ENCODE measurements around the gene MFSD1. TPM values are rescaled to one million over a fixed set of nuclear protein-coding genes. Genes with fewer than 3 reads are reported as not detected.

Gene MFSD1
- total RNA-seq, 4 donors from 2014 or later: 52.0 to 152 (median 104) TPM

- DNase-seq: no peak
- intact Hi-C loops (cut with DNase I; ENCODE audit: low total_unique reads): no loop called here
- no peak overlapping the region for H3K27ac ChIP-seq
Observed at GRCh38 chr3:158763421-158763820, 38.4 kb upstream of the MFSD1 start.

GRCh38 chr3:158765518-158766205 is 36.2 kb upstream of the MFSD1 start:
- no peak for TF ChIP-seq CTCF (IDR thresholded peaks at IDR 0.05)
- TF ChIP-seq POLR2A (IDR thresholded peaks at IDR 0.05): no peak
- H3K9me3 ChIP-seq: no peaks in the 10 kb centered on the region
- DNase-seq: no peak
- no peak overlapping the region for H3K4me3 ChIP-seq
- intact Hi-C loops (cut with DNase I; ENCODE audit: low total_unique reads): no loop called here
- no peaks in the 10 kb centered on the region for H3K36me3 ChIP-seq
- no peak overlapping the region for H3K27ac ChIP-seq
- H3K27me3 ChIP-seq: no peaks in the 10 kb centered on the region
- H3K4me1 ChIP-seq: peaks cover 5 to 27% of the 10 kb centered on the region in 2 donors

More at GRCh38 chr3:158763421-158763820, 38.4 kb upstream of the MFSD1 start:
- peaks cover 4 to 10% of the 10 kb centered on the region in 2 donors for H3K4me1 ChIP-seq
- H3K9me3 ChIP-seq: no peaks in the 10 kb centered on the region
- no peaks in the 10 kb centered on the region for H3K36me3 ChIP-seq
- TF ChIP-seq CTCF (IDR thresholded peaks at IDR 0.05) (no peak), POLR2A (IDR thresholded peaks at IDR 0.05) (no peak)
- H3K27me3 ChIP-seq: no peaks in the 10 kb centered on the region
- H3K4me3 ChIP-seq: no peak overlapping the region

- peaks cover 5 to 34% of the 10 kb centered on the region in 2 donors for H3K4me1 ChIP-seq
- no peaks in the 10 kb centered on the region for H3K9me3 ChIP-seq
- H3K4me3 ChIP-seq: no peak overlapping the region
- H3K27me3 ChIP-seq: no peaks in the 10 kb centered on the region
- no peaks in the 10 kb centered on the region for H3K36me3 ChIP-seq
- no peak for TF ChIP-seq POLR2A (IDR thresholded peaks at IDR 0.05)
- no peak for TF ChIP-seq CTCF (IDR thresholded peaks at IDR 0.05)
- DNase-seq: no peak
- intact Hi-C loops (cut with DNase I; ENCODE audit: low total_unique reads): no loop called here
- peak overlapping the region in 1 of 2 donors; percentile 4 for H3K27ac ChIP-seq
Observed at GRCh38 chr3:158766364-158766763, 35.5 kb upstream of the MFSD1 start.

- Histone ChIP-seq H3K27ac (peak overlapping the region; percentile 71 to 77), H3K4me3 (no peak overlapping the region), H3K9me3 (no peaks in the 10 kb centered on the region), H3K36me3 (no peaks in the 10 kb centered on the region), H3K27me3 (no peaks in the 10 kb centered on the region), H3K4me1 (peaks cover 5 to 37% of the 10 kb centered on the region in 2 donors)
- intact Hi-C loops (cut with DNase I; ENCODE audit: low total_unique reads): no loop called here
- TF ChIP-seq CTCF (IDR thresholded peaks at IDR 0.05): no peak
- TF ChIP-seq POLR2A (IDR thresholded peaks at IDR 0.05): no peak
- DNase-seq: peak; percentile 60 to 65
Observed at GRCh38 chr3:158768361-158768787, 33.5 kb upstream of the MFSD1 start.

GRCh38 chr3:158768881-158769543 is 32.8 kb upstream of the MFSD1 start:
- intact Hi-C loops (cut with DNase I; ENCODE audit: low total_unique reads): no loop called here
- TF ChIP-seq CTCF (IDR thresholded peaks at IDR 0.05) (no peak), POLR2A (IDR thresholded peaks at IDR 0.05) (no peak)
- DNase-seq: peak; percentile 47 to 63
- H3K36me3 ChIP-seq: no peaks in the 10 kb centered on the region
- peak overlapping the region; percentile 71 to 77 for H3K27ac ChIP-seq
- H3K4me1 ChIP-seq: peaks cover 5 to 37% of the 10 kb centered on the region in 2 donors
- H3K27me3 ChIP-seq: no peaks in the 10 kb centered on the region
- no peaks in the 10 kb centered on the region for H3K9me3 ChIP-seq
- no peak overlapping the region for H3K4me3 ChIP-seq
